HepG2 (cell line): ENCODE measurements around the gene TCERG1L. TPM values are rescaled to one million over a fixed set of nuclear protein-coding genes. Genes with fewer than 3 reads are reported as not detected.

ENCODE experiments used
- BORCS8-MEF2B ChIP-seq: sonication (generic); formaldehyde crosslinking; IDR thresholded peaks from 2 replicates; pipeline ENCODE4 v1.8.0; 2022; ENCODE audit warnings: mild to moderate bottlenecking, missing genetic modification reagents
- GRHL1 ChIP-seq: sonication (generic); formaldehyde crosslinking; conservative IDR thresholded peaks from 2 replicates; pipeline ENCODE4 v1.8.0; 2022; ENCODE audit warnings: missing genetic modification reagents
- HMG20B ChIP-seq: conservative IDR thresholded peaks from 2 replicates; pipeline ENCODE4 v1.6.1; 2016; ENCODE audit warnings: missing genetic modification reagents, missing compliant biosample characterization
- JARID2 ChIP-seq: sonication (generic); formaldehyde crosslinking; IDR thresholded peaks from 2 replicates; pipeline ENCODE4 v1.8.1; 2023; ENCODE audit warnings: missing genetic modification reagents, inconsistent platforms; ENCODE audit not compliant: insufficient replicate concordance
- REST ChIP-seq, 2 experiments: IDR thresholded peaks; 2 replicates each; pipeline ENCODE4 v1.6.1; 2011 to 2012; ENCODE audit warnings: low read length in 2 of 2, borderline replicate concordance in 1 of 2, low read depth in 1 of 2, mild to moderate bottlenecking in 1 of 2, moderate library complexity in 1 of 2
- SMARCE1 ChIP-seq: fragments of 450-650 bp; IDR thresholded peaks from 2 replicates; pipeline ENCODE4 v1.6.1; 2017; ENCODE audit warnings: borderline replicate concordance
- YEATS2 ChIP-seq: sonication (generic); formaldehyde crosslinking; IDR thresholded peaks from 2 replicates; pipeline ENCODE4 v1.4.0; 2020; ENCODE audit warnings: missing genetic modification reagents, borderline replicate concordance
- ZFAT ChIP-seq: sonication (generic); formaldehyde crosslinking; conservative IDR thresholded peaks from 2 replicates; pipeline ENCODE4 v1.8.1; 2023; ENCODE audit warnings: missing genetic modification reagents, inconsistent platforms
- ZNF121 ChIP-seq: sonication (generic); formaldehyde crosslinking; IDR thresholded peaks from 2 replicates; pipeline ENCODE4 v1.5.0; 2020; ENCODE audit warnings: mild to moderate bottlenecking, missing genetic modification reagents
- ZNF44 ChIP-seq: sonication (generic); formaldehyde crosslinking; IDR thresholded peaks from 2 replicates; pipeline ENCODE4 v1.5.1; 2020; ENCODE audit warnings: mild to moderate bottlenecking, missing genetic modification reagents
- ZNF704 ChIP-seq: sonication (generic); formaldehyde crosslinking; IDR thresholded peaks from 2 replicates; pipeline ENCODE4 v1.8.1; 2023; ENCODE audit warnings: mild to moderate bottlenecking, inconsistent platforms, moderate library complexity, missing genetic modification reagents, borderline replicate concordance
- ZSCAN12 ChIP-seq: sonication (generic); formaldehyde crosslinking; IDR thresholded peaks from 2 replicates; pipeline ENCODE4 v1.9.0; 2021; ENCODE audit warnings: mild to moderate bottlenecking, missing genetic modification reagents
- polyA plus RNA-seq, 8 experiments: library from polyadenylated mRNA; depleted of rRNA in 3 of 8; stranded (reverse) in 7 of 8; unstranded in 1 of 8; fragments of >200 nt; fragmentation: Illumina TruSeq in 4 of 8; extraction: Trizol in 4 of 8; gene quantifications; 2 replicates each; pipeline versions ENCODE4 v1.2.1 to v1.2.3, GENCODE V29; 2011 to 2016; ENCODE audit warnings: low read depth in 4 of 8, missing spikeins in 1 of 8, mixed read lengths in 1 of 8; ENCODE audit not compliant: insufficient read depth in 1 of 8
- total RNA-seq, 5 experiments: library from RNA; depleted of rRNA; stranded (reverse); fragments of >200 nt; fragmentation: Illumina TruSeq; extraction: Trizol; gene quantifications; 2 replicates each; pipeline ENCODE4 v1.2.3, GENCODE V29; 2016; ENCODE audit warnings: low read depth in 1 of 5
- TF ChIP-seq, protein P1 (sequence below): sonication (generic); formaldehyde crosslinking; IDR thresholded peaks from 2 replicates; pipeline ENCODE4 v1.8.1; 2023; ENCODE audit warnings: missing genetic modification reagents, mild to moderate bottlenecking, borderline replicate concordance
- TF ChIP-seq, protein P2 (sequence below): sonication (generic); formaldehyde crosslinking; conservative IDR thresholded peaks from 2 replicates; pipeline ENCODE4 v1.8.0; 2022; ENCODE audit warnings: mild to moderate bottlenecking, moderate library complexity, missing genetic modification reagents
- TF ChIP-seq, protein P3 (sequence below): sonication (generic); formaldehyde crosslinking; IDR thresholded peaks from 2 replicates; pipeline ENCODE4 v1.4.0; 2020; ENCODE audit warnings: mild to moderate bottlenecking, missing genetic modification reagents

TCERG1L gene
- total and polyA plus RNA-seq, 2 of the 13 experiments (the other 11 are each of a cell fraction or from before 2014, with no cell fraction given): not detected

- TF ChIP-seq REST (IDR thresholded peaks at IDR 0.05; ENCODE audit: borderline replicate concordance in 1 of 2, low read depth in 1 of 2, low read length in 2 of 2) (no peak), ZNF44 (no peak), YEATS2 (CRISPR knock-in tag) (no peak), ZNF121 (CRISPR knock-in tag) (no peak), JARID2 (CRISPR knock-in tag) (no peak), ZFAT (no peak), HMG20B (CRISPR knock-in tag) (no peak), SMARCE1 (no peak), GRHL1 (CRISPR knock-in tag) (no peak), ZNF704 (CRISPR knock-in tag) (no peak), BORCS8-MEF2B (no peak), ZSCAN12 (no peak)
- TF ChIP-seq, protein P1, sequence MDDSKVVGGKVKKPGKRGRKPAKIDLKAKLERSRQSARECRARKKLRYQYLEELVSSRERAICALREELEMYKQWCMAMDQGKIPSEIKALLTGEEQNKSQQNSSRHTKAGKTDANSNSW (CRISPR knock-in tag): no peak
- TF ChIP-seq, protein P2, sequence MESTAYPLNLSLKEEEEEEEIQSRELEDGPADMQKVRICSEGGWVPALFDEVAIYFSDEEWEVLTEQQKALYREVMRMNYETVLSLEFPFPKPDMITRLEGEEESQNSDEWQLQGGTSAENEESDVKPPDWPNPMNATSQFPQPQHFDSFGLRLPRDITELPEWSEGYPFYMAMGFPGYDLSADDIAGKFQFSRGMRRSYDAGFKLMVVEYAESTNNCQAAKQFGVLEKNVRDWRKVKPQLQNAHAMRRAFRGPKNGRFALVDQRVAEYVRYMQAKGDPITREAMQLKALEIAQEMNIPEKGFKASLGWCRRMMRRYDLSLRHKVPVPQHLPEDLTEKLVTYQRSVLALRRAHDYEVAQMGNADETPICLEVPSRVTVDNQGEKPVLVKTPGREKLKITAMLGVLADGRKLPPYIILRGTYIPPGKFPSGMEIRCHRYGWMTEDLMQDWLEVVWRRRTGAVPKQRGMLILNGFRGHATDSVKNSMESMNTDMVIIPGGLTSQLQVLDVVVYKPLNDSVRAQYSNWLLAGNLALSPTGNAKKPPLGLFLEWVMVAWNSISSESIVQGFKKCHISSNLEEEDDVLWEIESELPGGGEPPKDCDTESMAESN (CRISPR knock-in tag): no peak
- TF ChIP-seq, protein P3, sequence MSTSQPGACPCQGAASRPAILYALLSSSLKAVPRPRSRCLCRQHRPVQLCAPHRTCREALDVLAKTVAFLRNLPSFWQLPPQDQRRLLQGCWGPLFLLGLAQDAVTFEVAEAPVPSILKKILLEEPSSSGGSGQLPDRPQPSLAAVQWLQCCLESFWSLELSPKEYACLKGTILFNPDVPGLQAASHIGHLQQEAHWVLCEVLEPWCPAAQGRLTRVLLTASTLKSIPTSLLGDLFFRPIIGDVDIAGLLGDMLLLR (CRISPR knock-in tag): no peak
These were observed 185.0 kb downstream of the TCERG1L start (continued) for GRCh38 chr10:131126321-131127137.
